A549 (cell line): ENCODE measurements around the gene PI4KA.

Experiments
- CHD2 ChIP-seq: fragments of 150-350 bp; IDR thresholded peaks from 2 replicates; pipeline ENCODE4 v1.6.1; 2014; ENCODE audit warnings: low read length; ENCODE audit not compliant: partially characterized antibody
- POLR2A ChIP-seq: IDR thresholded peaks from 2 replicates; pipeline ENCODE4 v1.6.1; 2012; ENCODE audit warnings: mild to moderate bottlenecking, low read length
- RAD21 ChIP-seq, 2 experiments: fragments of >200 bp in 1 of 2; sonication (Bioruptor Twin) in 1 of 2; formaldehyde crosslinking in 1 of 2; IDR thresholded peaks in 1 of 2; conservative IDR thresholded peaks in 1 of 2; 2 replicates in 1 of 2; 3 replicates in 1 of 2; pipeline ENCODE4 v1.6.1; 2012 to 2018; ENCODE audit warnings: inconsistent platforms in 1 of 2
- RCOR1 ChIP-seq: fragments of 150-350 bp; IDR thresholded peaks from 2 replicates; pipeline ENCODE4 v1.6.1; 2014; ENCODE audit warnings: antibody characterized with exemption, low read length, low read depth
- RFX5 ChIP-seq: fragments of 450-650 bp; IDR thresholded peaks from 2 replicates; pipeline ENCODE4 v1.7.1; 2014; ENCODE audit warnings: antibody characterized with exemption, mild to moderate bottlenecking, moderate library complexity
- SREBF2 ChIP-seq: fragments of 450-650 bp; IDR thresholded peaks from 2 replicates; pipeline ENCODE4 v1.6.1; 2014; ENCODE audit warnings: mild to moderate bottlenecking, moderate library complexity
- TFCP2L1 ChIP-seq: fragments of 250-450 bp; sonication (Bioruptor Pico); IDR thresholded peaks from 2 replicates; pipeline ENCODE4 v1.5.0; 2021; ENCODE audit warnings: mild to moderate bottlenecking
- TF ChIP-seq, protein P1 (sequence below): fragments of >200 bp; sonication (Bioruptor Twin); formaldehyde crosslinking; IDR thresholded peaks from 3 replicates; pipeline ENCODE4 v1.5.1; 2016
- TF ChIP-seq, protein P2 (sequence below): IDR thresholded peaks from 2 replicates; pipeline ENCODE4 v1.6.1; 2012
- TF ChIP-seq, protein P3 (sequence below): fragments of 200-600 bp; sonication (generic); IDR thresholded peaks from 2 replicates; pipeline ENCODE4 v1.6.1; 2016; ENCODE audit warnings: antibody characterized with exemption, mild to moderate bottlenecking, moderate library complexity

DNA sequence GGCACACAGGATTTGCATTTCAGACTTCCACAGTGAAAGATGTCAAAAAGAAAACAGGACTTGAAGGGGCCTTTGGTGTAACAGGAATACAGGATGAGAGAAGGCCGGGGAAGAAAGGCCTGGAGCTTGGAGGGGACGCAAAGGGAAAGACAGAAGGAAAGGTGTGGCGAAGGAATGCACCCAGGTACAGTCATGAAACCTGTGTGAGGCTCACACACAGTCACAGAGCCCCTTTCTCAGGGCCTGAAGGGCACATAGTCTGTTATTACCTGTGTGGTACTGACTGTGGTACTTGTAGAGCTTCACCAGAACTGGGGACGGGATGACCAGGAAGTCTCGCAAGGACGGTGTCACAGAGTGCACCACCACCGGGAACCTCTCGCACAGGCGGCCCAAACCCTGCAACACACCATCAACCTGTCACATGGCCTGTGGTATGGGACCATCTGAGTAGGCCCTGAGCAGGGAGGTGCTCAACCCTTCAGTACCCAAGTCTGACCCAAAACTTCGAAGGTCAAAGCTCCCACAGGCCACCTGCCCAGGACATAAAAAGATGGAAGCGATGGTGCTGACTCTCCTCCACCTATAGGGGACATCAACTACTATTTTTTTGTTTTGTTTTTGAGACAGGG lies 55.6 kb downstream of the PI4KA start:
- TF ChIP-seq, protein P1, sequence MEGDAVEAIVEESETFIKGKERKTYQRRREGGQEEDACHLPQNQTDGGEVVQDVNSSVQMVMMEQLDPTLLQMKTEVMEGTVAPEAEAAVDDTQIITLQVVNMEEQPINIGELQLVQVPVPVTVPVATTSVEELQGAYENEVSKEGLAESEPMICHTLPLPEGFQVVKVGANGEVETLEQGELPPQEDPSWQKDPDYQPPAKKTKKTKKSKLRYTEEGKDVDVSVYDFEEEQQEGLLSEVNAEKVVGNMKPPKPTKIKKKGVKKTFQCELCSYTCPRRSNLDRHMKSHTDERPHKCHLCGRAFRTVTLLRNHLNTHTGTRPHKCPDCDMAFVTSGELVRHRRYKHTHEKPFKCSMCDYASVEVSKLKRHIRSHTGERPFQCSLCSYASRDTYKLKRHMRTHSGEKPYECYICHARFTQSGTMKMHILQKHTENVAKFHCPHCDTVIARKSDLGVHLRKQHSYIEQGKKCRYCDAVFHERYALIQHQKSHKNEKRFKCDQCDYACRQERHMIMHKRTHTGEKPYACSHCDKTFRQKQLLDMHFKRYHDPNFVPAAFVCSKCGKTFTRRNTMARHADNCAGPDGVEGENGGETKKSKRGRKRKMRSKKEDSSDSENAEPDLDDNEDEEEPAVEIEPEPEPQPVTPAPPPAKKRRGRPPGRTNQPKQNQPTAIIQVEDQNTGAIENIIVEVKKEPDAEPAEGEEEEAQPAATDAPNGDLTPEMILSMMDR: no peak
- TF ChIP-seq TFCP2L1 (no peak), POLR2A (no peak), SREBF2 (no peak), RAD21 (conservative IDR thresholded peaks at IDR 0.05 in 1 of 2, IDR thresholded peaks at IDR 0.05 in 1 of 2) (no peak), RFX5 (no peak), CHD2 (no peak), RCOR1 (no peak)
- TF ChIP-seq, protein P2, sequence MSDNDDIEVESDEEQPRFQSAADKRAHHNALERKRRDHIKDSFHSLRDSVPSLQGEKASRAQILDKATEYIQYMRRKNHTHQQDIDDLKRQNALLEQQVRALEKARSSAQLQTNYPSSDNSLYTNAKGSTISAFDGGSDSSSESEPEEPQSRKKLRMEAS: no peak
- TF ChIP-seq, protein P3, sequence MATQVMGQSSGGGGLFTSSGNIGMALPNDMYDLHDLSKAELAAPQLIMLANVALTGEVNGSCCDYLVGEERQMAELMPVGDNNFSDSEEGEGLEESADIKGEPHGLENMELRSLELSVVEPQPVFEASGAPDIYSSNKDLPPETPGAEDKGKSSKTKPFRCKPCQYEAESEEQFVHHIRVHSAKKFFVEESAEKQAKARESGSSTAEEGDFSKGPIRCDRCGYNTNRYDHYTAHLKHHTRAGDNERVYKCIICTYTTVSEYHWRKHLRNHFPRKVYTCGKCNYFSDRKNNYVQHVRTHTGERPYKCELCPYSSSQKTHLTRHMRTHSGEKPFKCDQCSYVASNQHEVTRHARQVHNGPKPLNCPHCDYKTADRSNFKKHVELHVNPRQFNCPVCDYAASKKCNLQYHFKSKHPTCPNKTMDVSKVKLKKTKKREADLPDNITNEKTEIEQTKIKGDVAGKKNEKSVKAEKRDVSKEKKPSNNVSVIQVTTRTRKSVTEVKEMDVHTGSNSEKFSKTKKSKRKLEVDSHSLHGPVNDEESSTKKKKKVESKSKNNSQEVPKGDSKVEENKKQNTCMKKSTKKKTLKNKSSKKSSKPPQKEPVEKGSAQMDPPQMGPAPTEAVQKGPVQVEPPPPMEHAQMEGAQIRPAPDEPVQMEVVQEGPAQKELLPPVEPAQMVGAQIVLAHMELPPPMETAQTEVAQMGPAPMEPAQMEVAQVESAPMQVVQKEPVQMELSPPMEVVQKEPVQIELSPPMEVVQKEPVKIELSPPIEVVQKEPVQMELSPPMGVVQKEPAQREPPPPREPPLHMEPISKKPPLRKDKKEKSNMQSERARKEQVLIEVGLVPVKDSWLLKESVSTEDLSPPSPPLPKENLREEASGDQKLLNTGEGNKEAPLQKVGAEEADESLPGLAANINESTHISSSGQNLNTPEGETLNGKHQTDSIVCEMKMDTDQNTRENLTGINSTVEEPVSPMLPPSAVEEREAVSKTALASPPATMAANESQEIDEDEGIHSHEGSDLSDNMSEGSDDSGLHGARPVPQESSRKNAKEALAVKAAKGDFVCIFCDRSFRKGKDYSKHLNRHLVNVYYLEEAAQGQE: no peak
